ENCODE results near the gene CHERP.

CHERP gene

GRCh38 chr19:16530540-16531379 lies 11.5 kb downstream of the CHERP start:
- Histone ChIP-seq H2BK15ac (ENCODE audit: low read depth, poor library complexity, severe bottlenecking) (no peak overlapping the region), H3K4ac (ENCODE audit: low read depth in 1 of 2, low read length in 2 of 2) (no peak overlapping the region), H3K23ac (ENCODE audit: low read length in 2 of 2) (no peak overlapping the region), H3K27ac (ENCODE audit: low read length, poor library complexity, severe bottlenecking) (no peak overlapping the region), H2BK120ac (ENCODE audit: low read depth, low read length) (no peak overlapping the region), H3K4me3 (ENCODE audit: insufficient read depth in 1 of 2, low read depth in 1 of 2, low read length in 2 of 2) (no peak overlapping the region), H2AK5ac (ENCODE audit: low read length, severe bottlenecking) (no peak overlapping the region), H2BK12ac (ENCODE audit: low read length in 2 of 2) (no peak overlapping the region), H2BK5ac (ENCODE audit: low read depth, low read length, poor library complexity, severe bottlenecking) (no peak overlapping the region), H3K36me3 (ENCODE audit: control insufficient read depth in 1 of 2, insufficient read depth in 2 of 2, low read depth in 1 of 2, low read length in 2 of 2) (peaks cover 95 to 99% of the 10 kb centered on the region in 2 experiments), H4K91ac (ENCODE audit: low read length) (no peak overlapping the region), H2AFZ (ENCODE audit: low read depth, low read length) (no peak overlapping the region), H3K4me1 (ENCODE audit: control insufficient read depth, insufficient read depth, low read depth, low read length) (no peaks in the 10 kb centered on the region), H3K27me3 (ENCODE audit: control insufficient read depth in 1 of 2, insufficient read depth in 1 of 2, low read length in 2 of 2) (no peaks in the 10 kb centered on the region), H3K18ac (ENCODE audit: low read depth in 1 of 2, low read length in 2 of 2) (no peak overlapping the region), H3K4me2 (ENCODE audit: low read length, poor library complexity, severe bottlenecking) (no peak overlapping the region), H3K9ac (ENCODE audit: low read length) (no peak overlapping the region), H3K14ac (ENCODE audit: low read length in 2 of 2) (no peak overlapping the region), H4K8ac (ENCODE audit: low read length) (no peak overlapping the region), H3K79me1 (replicated peaks; ENCODE audit: low read length, poor library complexity, severe bottlenecking) (peaks cover 60% of the 10 kb centered on the region), H3K9me3 (ENCODE audit: control insufficient read depth, low read length) (no peaks in the 10 kb centered on the region)
- no peak for DNase-seq
- 97% methylated on average over 38 of the region's 43 CpGs for WGBS

DNA sequence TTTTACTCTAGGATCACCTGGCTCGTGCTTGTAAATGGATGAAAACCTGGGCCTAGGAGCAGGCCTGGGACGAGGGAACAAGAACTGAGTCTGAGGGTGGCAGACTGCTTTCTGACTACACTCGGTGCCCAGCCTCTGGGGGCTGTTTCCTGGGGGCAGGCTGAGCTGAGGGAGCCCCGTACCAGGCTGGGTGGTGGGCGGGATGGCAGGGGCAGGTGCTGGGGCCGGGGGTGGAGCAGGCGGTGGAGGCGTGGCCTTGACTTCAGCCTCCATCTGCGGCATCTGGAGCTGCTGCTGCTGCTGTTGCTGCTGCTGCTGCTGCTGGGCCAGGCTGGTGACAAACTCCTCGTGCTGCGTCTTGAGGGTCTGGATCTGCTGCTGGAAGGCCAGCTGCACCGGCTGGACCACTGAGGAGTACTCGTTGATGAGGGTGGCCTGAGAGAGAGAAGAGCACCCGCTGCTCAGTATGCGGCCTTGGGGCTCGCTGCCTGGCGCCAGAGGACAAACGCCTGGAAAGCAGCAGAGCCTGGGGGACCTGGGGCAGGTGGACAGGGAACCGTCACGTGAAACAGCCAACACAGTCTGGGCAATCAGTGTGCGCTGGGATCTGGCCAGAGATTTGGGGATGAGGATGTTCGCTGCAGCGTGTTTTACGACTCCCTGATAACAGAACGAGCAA lies 12.6 kb downstream of the CHERP start:
- 95% methylated on average over 25 of the region's 25 CpGs for WGBS
- H3K27me3 ChIP-seq (ENCODE audit: control insufficient read depth in 1 of 2, insufficient read depth in 1 of 2, low read length in 2 of 2): no peaks in the 10 kb centered on the region
- peaks cover 95 to 99% of the 10 kb centered on the region in 2 experiments for H3K36me3 ChIP-seq (ENCODE audit: control insufficient read depth in 1 of 2, insufficient read depth in 2 of 2, low read depth in 1 of 2, low read length in 2 of 2)
- no peak overlapping the region for H3K27ac ChIP-seq (ENCODE audit: low read length, poor library complexity, severe bottlenecking)
- no peak overlapping the region for H3K4me3 ChIP-seq (ENCODE audit: insufficient read depth in 1 of 2, low read depth in 1 of 2, low read length in 2 of 2)
- H2BK5ac ChIP-seq (ENCODE audit: low read depth, low read length, poor library complexity, severe bottlenecking): no peak overlapping the region
- H2AK5ac ChIP-seq (ENCODE audit: low read length, severe bottlenecking): no peak overlapping the region
- H3K18ac ChIP-seq (ENCODE audit: low read depth in 1 of 2, low read length in 2 of 2): no peak overlapping the region
- peaks cover 2% of the 10 kb centered on the region for H3K4me1 ChIP-seq (ENCODE audit: control insufficient read depth, insufficient read depth, low read depth, low read length)
- H3K79me1 ChIP-seq (replicated peaks; ENCODE audit: low read length, poor library complexity, severe bottlenecking): peaks cover 63% of the 10 kb centered on the region
- no peak overlapping the region for H3K9ac ChIP-seq (ENCODE audit: low read length)
- no peak overlapping the region for H2BK120ac ChIP-seq (ENCODE audit: low read depth, low read length)
- DNase-seq: no peak
- H3K4me2 ChIP-seq (ENCODE audit: low read length, poor library complexity, severe bottlenecking): no peak overlapping the region
- H2BK15ac ChIP-seq (ENCODE audit: low read depth, poor library complexity, severe bottlenecking): no peak overlapping the region
- H4K91ac ChIP-seq (ENCODE audit: low read length): no peak overlapping the region
- no peak overlapping the region for H3K4ac ChIP-seq (ENCODE audit: low read depth in 1 of 2, low read length in 2 of 2)
- H2BK12ac ChIP-seq (ENCODE audit: low read length in 2 of 2): no peak overlapping the region
- no peak overlapping the region for H2AFZ ChIP-seq (ENCODE audit: low read depth, low read length)
- no peak overlapping the region for H3K23ac ChIP-seq (ENCODE audit: low read length in 2 of 2)
- no peaks in the 10 kb centered on the region for H3K9me3 ChIP-seq (ENCODE audit: control insufficient read depth, low read length)
- H3K14ac ChIP-seq (ENCODE audit: low read length in 2 of 2): no peak overlapping the region
- H4K8ac ChIP-seq (ENCODE audit: low read length): no peak overlapping the region

GRCh38 chr19:16527971-16528521 lies 14.2 kb downstream of the CHERP start:
- Histone ChIP-seq H3K27me3 (ENCODE audit: control insufficient read depth in 1 of 2, insufficient read depth in 1 of 2, low read length in 2 of 2) (no peaks in the 10 kb centered on the region), H2AFZ (ENCODE audit: low read depth, low read length) (no peak overlapping the region), H4K8ac (ENCODE audit: low read length) (no peak overlapping the region), H3K4me2 (ENCODE audit: low read length, poor library complexity, severe bottlenecking) (no peak overlapping the region), H2BK120ac (ENCODE audit: low read depth, low read length) (no peak overlapping the region), H3K79me1 (replicated peaks; ENCODE audit: low read length, poor library complexity, severe bottlenecking) (peaks cover 59% of the 10 kb centered on the region), H3K23ac (ENCODE audit: low read length in 2 of 2) (no peak overlapping the region), H3K4me1 (ENCODE audit: control insufficient read depth, insufficient read depth, low read depth, low read length) (peaks cover 2% of the 10 kb centered on the region), H3K36me3 (ENCODE audit: control insufficient read depth in 1 of 2, insufficient read depth in 2 of 2, low read depth in 1 of 2, low read length in 2 of 2) (peaks cover 94 to 99% of the 10 kb centered on the region in 2 experiments), H3K9me3 (ENCODE audit: control insufficient read depth, low read length) (no peaks in the 10 kb centered on the region), H3K9ac (ENCODE audit: low read length) (no peak overlapping the region), H2BK5ac (ENCODE audit: low read depth, low read length, poor library complexity, severe bottlenecking) (no peak overlapping the region), H2BK12ac (ENCODE audit: low read length in 2 of 2) (no peak overlapping the region), H3K4ac (ENCODE audit: low read depth in 1 of 2, low read length in 2 of 2) (no peak overlapping the region), H2BK15ac (ENCODE audit: low read depth, poor library complexity, severe bottlenecking) (no peak overlapping the region), H4K91ac (ENCODE audit: low read length) (no peak overlapping the region), H2AK5ac (ENCODE audit: low read length, severe bottlenecking) (no peak overlapping the region), H3K14ac (ENCODE audit: low read length in 2 of 2) (no peak overlapping the region), H3K4me3 (ENCODE audit: insufficient read depth in 1 of 2, low read depth in 1 of 2, low read length in 2 of 2) (no peak overlapping the region), H3K18ac (ENCODE audit: low read depth in 1 of 2, low read length in 2 of 2) (no peak overlapping the region), H3K27ac (ENCODE audit: low read length, poor library complexity, severe bottlenecking) (no peak overlapping the region)
- DNase-seq: peak; percentile 18
- 94% methylated on average over 12 of the region's 12 CpGs for WGBS

DNA sequence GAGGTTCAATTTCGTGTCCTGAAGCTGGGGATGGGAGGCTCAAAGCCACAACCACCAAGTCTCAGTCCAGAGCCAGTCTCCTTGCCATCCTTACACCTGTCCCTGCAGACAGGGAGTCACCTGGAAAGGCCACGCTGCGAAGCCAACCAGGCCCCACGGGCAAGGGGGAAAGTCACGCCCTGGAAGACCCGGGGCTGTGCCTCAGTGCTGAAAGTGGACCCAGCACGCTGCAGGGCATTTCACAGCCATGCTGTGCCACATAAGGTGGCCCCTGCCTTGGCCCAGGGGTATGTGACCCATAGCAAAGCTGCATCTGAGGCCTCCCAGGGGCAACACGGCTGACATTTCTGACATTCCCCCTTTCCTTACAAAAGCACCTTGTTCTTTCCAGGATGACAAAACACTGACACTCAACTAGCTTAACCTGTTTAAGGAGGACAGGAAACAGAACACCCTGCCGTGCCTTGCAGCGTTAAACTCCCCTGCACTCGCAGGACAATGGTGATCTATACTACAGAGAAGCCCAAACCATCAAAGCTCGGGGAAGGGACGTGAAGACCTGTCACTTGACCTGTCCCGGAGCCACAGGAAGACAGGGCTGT lies 14.8 kb downstream of the CHERP start:
- Histone ChIP-seq H3K14ac (ENCODE audit: low read length in 2 of 2) (no peak overlapping the region), H3K9me3 (ENCODE audit: control insufficient read depth, low read length) (no peaks in the 10 kb centered on the region), H4K8ac (ENCODE audit: low read length) (no peak overlapping the region), H3K4me1 (ENCODE audit: control insufficient read depth, insufficient read depth, low read depth, low read length) (peaks cover 2% of the 10 kb centered on the region), H3K9ac (ENCODE audit: low read length) (no peak overlapping the region), H2BK15ac (ENCODE audit: low read depth, poor library complexity, severe bottlenecking) (no peak overlapping the region), H2BK120ac (ENCODE audit: low read depth, low read length) (no peak overlapping the region), H2AK5ac (ENCODE audit: low read length, severe bottlenecking) (no peak overlapping the region), H2AFZ (ENCODE audit: low read depth, low read length) (no peak overlapping the region), H4K91ac (ENCODE audit: low read length) (no peak overlapping the region), H3K23ac (ENCODE audit: low read length in 2 of 2) (no peak overlapping the region), H3K4me2 (ENCODE audit: low read length, poor library complexity, severe bottlenecking) (no peak overlapping the region), H3K4ac (ENCODE audit: low read depth in 1 of 2, low read length in 2 of 2) (no peak overlapping the region), H3K27ac (ENCODE audit: low read length, poor library complexity, severe bottlenecking) (no peak overlapping the region), H3K36me3 (ENCODE audit: control insufficient read depth in 1 of 2, insufficient read depth in 2 of 2, low read depth in 1 of 2, low read length in 2 of 2) (peaks cover 94 to 99% of the 10 kb centered on the region in 2 experiments), H3K27me3 (ENCODE audit: control insufficient read depth in 1 of 2, insufficient read depth in 1 of 2, low read length in 2 of 2) (no peaks in the 10 kb centered on the region), H3K18ac (ENCODE audit: low read depth in 1 of 2, low read length in 2 of 2) (no peak overlapping the region), H2BK12ac (ENCODE audit: low read length in 2 of 2) (no peak overlapping the region), H3K4me3 (ENCODE audit: insufficient read depth in 1 of 2, low read depth in 1 of 2, low read length in 2 of 2) (no peak overlapping the region), H2BK5ac (ENCODE audit: low read depth, low read length, poor library complexity, severe bottlenecking) (no peak overlapping the region), H3K79me1 (replicated peaks; ENCODE audit: low read length, poor library complexity, severe bottlenecking) (peaks cover 57% of the 10 kb centered on the region)
- DNase-seq: no peak
- 90% methylated on average over 14 of the region's 14 CpGs for WGBS

All from mesenchymal stem cell (in vitro differentiated cells and primary cell).